GM19452 (cell line): ENCODE data around the gene OLA1.

Experiments used
- ATAC-seq: cut with Tn5 transposase; IDR thresholded peaks from one replicate; pipeline ENCODE4 v1.9.1; 2021; ENCODE audit not compliant: unreplicated experiment

Gene OLA1

DNA sequence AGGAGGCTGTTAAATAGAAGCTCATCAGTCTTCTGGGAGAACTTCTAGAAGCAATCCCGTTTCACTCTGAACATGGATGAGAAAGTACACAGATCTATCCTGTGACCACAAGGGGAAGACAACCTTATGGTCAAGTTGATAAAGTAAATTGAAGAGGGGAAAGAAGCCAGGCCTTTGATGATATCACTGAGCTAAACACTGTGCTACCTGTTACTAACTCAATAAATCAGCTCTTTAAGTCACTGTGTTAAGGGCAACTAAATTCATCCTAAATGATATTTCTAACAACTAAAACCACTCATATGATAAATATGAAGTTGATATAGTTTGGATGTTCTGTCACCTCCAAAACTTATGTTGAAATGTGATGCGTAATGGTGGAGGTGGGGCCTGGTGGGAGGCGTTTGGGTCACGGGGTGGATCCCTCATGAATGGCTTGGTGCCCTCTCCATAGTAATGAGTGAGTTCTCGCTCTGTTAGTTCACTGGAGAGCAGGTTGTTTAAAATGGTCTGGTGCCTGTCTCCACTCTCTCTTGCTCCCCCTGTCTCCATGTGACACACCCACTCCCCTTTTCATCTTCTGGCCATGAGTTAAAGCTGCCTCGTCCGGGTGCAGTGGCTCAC lies 23.6 kb downstream of the OLA1 start:
- ATAC-seq, result no peak

DNA sequence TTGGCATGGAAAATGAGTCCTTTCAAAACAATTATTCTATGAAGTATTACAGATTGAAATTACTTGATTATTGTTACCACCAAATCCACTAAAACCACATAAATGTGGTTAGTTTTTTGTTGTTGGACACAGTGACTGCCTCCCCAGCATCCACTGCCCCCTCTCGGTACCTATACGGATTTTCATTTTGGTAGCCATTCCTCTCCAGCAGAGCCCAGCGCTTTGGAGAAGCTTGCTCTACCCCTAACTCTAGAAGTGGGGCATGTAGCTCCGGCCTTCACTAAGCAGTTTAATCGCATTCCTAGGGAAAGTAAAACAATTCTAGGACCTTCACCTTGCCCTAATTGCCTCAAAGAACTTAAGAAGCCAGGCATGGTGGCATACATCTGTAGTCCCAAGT lies 24.2 kb downstream of the OLA1 start:
- no peak for ATAC-seq

- no peak for ATAC-seq
Measured at GRCh38 chr2:174223388-174223787, 24.9 kb downstream of the OLA1 start.

- no peak for ATAC-seq
Measured at GRCh38 chr2:174222154-174222553, 26.2 kb downstream of the OLA1 start.

GRCh38 chr2:174219321-174219720 lies 29.0 kb downstream of the OLA1 start:
- no peak for ATAC-seq

DNA sequence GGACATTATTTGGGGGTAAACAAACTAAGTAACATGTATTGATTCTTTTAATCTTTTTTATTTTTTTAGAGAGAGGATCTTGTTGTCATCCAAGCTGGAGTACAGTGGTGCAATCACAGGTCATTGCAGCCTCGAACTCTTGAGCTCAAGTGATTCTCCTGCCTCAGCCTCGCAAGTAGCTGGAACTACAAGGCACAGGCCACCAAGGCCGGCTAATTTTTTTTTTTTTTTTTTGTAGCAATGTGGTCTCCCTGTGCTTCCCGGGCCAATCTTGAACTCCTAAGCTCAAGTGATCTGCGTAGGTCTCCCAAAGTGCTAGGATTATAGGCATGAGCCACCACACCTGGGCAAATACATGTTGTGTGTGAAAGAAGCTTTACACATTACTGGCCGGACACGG lies 29.6 kb downstream of the OLA1 start:
- no peak for ATAC-seq

DNA sequence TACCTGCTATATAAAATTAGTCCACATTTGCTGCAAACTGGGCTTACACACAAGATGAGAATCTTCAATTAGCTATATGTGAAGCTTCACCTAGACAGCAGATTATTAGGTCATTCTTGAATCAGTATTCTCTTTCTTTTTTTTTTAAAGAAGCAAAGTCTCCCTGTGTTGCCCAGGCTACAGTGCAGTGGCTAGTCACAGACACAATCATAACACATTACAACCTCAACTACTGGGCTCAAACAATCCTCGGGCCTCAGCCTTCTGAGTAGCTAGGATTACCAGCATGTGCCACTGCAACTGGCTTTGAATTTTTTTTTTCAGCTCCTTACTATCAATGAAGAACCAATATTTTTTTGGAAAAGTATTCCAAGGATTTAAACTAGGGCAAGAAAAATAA lies 30.5 kb downstream of the OLA1 start:
- no peak for ATAC-seq

DNA sequence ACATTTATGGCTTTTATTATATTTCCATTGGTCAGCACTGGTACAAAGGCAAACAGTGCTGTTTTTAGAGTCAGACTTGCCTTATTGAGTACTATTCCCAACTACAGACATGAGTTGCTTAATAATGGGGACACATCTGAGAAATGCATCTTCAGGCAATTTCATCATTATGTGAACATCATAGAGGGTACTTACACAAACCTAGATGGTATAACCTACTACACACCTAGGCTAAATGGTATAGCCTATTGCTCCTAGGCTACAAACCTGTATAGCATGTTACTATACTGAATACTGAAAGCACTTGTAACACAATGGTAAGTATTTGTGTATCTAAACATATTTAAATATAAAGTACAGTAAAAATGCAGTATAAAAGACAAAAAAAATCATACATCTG lies 36.4 kb downstream of the OLA1 start:
- no peak for ATAC-seq

DNA sequence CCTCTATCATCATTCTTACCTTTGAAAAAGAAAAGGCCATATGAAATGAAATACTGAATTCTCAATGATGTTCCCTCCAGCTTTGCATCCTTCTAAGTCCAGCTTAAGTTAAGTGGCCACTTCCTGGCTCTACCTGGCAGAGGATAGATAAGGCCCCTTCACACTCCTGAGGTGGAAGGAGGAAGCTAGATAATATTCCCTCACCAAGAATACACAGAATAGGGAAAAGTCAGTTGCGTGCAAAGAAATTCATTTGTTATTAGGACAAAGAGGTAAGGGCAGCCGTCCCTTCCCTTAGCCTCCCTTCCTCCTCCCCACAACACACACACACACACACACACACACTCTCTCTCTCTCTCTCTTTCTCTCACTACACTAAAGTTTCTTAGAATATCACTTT lies 37.5 kb downstream of the OLA1 start:
- ATAC-seq, result no peak

DNA sequence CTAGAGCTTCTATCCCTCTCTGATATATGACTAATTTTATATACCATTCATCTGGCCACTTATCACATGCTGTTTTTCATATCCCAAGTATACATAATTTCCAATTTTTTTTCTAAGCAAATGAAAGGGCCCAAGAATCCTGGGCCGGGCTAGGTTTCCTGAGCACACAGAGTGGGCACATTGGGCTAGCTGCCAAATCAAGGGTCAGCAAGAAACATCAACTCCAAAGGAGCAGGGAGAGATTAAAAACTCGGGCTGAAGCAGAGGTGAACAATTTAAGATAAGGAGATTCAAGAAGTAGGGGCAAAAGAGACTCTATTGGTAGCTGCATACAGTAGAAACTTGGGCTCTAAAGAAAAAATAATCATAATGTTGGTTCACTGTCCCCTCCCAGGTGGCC lies 39.0 kb downstream of the OLA1 start:
- ATAC-seq, result no peak

DNA sequence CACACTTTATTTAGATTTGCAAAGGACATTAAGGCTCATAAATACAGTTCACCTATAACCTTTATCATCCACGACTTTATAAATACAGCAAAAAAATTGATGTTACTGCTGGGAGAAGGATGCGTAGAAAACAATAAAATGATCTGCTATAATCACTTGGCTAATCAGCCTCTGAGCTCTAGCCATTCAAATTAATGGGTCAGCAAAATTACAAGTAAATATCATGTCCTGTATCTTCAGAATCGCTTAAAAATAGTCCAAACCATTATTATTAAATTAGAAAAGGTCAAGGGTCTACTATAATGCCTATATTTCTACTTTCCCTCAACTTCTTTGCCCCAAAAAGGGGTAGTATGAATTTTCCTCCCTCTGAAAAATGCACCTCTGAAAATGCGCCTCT lies 40.3 kb downstream of the OLA1 start:
- ATAC-seq, result no peak

- ATAC-seq, result no peak
Measured at GRCh38 chr2:174205562-174205961, 42.8 kb downstream of the OLA1 start.

GRCh38 chr2:174202188-174202587 lies 46.1 kb downstream of the OLA1 start:
- ATAC-seq, result no peak

GRCh38 chr2:174198846-174199564 lies 49.3 kb downstream of the OLA1 start:
- ATAC-seq, result no peak

DNA sequence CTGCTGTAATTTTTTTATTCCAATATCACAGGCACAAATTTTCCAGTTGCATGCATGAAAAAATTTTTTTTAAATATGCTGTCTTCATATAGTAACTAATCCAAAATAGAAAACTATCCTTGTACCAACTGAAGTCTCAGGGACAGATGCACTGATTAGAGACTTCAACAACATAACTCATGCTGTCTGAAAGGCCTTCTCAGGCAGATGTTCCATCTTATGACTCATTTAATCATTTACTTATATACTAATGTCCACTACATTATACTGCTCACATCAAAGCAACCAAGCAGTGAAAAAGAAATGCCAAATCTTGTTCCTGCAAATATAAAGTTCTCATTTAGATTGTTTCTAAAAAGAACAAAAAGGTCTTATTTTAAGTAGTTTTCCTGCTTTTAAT lies 53.1 kb downstream of the OLA1 start:
- no peak for ATAC-seq

DNA sequence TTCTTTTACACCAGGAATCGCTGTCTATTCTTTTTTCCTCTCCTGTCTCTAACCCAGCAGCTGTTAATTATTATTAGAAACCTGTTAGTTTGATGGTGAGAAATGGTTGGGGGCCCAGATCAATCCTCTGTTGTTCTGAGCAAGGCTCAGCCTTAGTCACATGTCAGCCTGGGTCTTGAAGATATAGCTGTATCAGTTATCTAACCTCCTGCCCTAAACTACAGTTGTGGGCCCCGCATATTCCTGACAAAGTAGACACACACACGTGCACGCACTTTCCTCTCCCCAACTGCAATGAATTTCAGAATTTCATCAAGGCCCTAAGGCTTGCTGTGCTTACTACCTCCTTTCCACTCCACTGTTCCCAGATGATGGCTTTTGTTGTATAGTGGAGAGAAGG lies 54.6 kb downstream of the OLA1 start:
- no peak for ATAC-seq

- ATAC-seq, result no peak
Measured at GRCh38 chr2:174192664-174193063, 55.7 kb downstream of the OLA1 start.

DNA sequence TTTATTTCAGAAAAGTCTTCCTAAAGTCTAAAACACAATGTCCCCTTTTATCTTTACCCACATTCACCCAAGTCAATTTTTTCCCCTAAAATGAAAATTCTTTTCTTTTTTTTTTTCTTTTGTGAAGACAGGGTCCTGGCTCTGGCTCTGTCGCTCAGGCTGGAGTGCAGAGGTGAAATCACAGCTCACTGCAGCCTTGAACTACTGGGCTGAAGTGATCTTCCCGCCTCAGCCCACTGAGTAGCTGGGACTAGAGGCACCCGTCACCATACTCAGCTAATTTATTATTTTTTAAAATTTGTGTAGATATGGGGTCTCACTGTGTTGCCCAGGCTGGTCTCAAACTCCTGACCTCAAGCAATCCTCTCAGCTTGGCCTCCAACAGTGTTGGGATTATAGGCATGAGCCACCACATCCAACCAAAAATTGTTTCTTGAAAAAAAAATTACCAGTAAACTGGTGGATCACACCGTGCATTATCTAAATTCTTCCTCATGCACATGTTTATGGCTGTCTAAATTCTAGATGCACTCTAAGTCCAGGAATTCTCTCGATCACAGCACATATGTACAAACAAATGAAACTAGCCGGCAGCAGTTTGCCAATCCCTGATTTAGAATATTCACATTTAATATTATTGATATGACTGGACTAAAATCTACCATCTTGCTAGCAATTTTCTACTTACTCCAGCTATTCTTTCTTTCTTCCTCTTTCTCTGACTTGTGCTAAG lies 56.8 kb downstream of the OLA1 start:
- ATAC-seq, result no peak

DNA sequence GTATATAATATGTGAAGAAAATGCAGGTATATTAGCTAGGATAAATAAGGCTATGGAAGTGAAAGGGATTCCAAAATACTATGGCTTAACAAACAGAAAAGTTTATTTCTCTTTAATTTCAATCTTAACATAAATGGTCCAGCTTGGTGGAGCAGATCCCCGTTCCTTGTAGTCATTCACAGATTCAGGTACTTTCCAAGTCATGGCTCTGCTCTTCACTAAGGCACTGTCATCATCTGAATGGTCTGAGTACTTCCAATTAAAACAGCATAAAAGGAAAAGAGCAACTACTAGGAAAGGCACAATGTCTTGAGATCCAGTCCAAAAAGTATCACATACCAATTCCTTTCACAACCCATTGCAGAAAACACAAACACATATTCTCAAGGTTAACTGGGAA lies 63.4 kb downstream of the OLA1 start:
- no peak for ATAC-seq

DNA sequence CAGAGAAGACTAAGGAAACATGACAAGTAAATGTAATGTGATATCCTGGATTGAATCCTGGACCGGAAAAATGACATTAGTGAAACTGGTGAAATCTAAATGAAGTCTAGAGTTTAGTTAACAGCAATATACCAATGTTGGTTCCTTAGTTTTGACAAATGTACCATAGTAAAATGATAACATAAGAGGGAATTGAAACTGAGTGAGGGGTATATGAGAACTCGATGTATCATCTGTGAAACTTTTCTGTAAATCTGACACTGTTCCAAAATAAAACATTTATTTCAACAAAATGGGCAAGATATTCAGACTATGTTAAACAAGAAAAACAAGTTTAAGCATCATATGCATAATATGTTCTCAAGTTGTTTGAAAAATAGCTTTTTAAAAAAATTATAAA lies 63.8 kb downstream of the OLA1 start:
- no peak for ATAC-seq

DNA sequence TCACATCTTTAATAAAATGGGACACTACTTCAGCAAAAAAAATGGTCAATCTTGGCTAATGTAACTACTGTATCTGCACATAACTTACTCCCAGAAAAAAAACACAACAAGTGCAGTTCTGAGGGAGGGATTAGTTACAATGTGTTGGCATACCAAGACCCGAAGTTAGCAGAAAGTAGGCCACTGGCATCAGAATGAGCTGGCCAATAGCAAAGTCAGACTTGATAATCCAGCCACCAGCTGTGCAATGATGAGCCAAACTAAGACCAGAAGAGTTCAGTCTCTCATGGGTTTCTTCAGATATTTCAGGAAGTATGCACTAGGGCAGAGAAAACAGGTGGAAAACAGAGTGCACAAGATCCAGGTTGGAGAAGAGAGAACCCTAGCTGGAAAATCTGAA lies 65.3 kb downstream of the OLA1 start:
- no peak for ATAC-seq

- ATAC-seq, result no peak
Measured at GRCh38 chr2:174181368-174181767, 67.0 kb downstream of the OLA1 start.
